Fibroblast of villous mesenchyme (primary cell): ENCODE measurements around the gene PCDHB11. TPM values are rescaled to one million over a fixed set of nuclear protein-coding genes. Genes with fewer than 3 reads are reported as not detected.
A peak's percentile ranks its signal among the peaks of the same experiment; 100 is the strongest.
"Not testable (repeated sequence)": the region's sequence is repeated elsewhere in the genome, so short reads cannot be mapped to it uniquely, and the experiment has no call there.

Experiments used
- DNase-seq: peaks from one replicate; pipeline ENCODE4 v3.0.0-alpha.2; 2010; ENCODE audit warnings: low read depth
- H3K4me3 ChIP-seq: 2 replicates; pipeline ENCODE4 v1.5.1; 2011; ENCODE audit warnings: low read depth, mild to moderate bottlenecking, low read length
- CTCF ChIP-seq: IDR thresholded peaks from 2 replicates; pipeline ENCODE4 v1.5.1; 2012; ENCODE audit warnings: low read depth, mild to moderate bottlenecking, low read length; ENCODE audit not compliant: insufficient read depth
- total RNA-seq: library from RNA; depleted of rRNA; stranded (reverse); fragments of >200 nt; gene quantifications from 2 replicates; pipeline ENCODE4 v1.2.3, GENCODE V29; 2012

Gene PCDHB11
- total RNA-seq, 1 donor, result not detected

DNA sequence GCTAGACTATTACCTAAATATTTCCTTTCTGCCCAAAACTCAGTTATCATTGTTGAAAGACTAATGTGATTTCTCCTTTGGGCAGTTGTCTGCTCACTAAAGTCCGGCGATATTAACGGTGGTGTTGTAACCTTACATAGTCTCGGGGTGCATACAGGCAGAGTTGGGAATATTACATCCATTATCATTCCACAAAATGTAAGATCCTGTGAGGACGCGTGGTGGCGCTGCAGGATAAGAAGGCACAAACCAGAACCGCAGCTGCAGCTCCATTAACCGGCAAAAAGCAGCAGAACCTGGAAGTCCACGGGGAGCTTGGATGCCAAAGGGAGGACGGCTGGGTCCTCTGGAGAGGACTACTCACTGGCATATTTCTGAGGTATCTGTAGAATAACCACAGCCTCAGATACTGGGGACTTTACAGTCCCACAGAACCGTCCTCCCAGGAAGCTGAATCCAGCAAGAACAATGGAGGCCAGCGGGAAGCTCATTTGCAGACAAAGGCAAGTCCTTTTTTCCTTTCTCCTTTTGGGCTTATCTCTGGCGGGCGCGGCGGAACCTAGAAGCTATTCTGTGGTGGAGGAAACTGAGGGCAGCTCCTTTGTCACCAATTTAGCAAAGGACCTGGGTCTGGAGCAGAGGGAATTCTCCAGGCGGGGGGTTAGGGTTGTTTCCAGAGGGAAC is 14.4 kb downstream of the PCDHB11 start, which contains the start of gene PCDHB13:
TSS of gene PCDHB13 (plus strand) at position 264 of the 684 bp plus-strand sequence. CDS start at position 469, 205 bp downstream.
- DNase-seq, result peak; percentile 16

GRCh38 chr5:141214583-141214982 is 15.2 kb downstream of the PCDHB11 start:
- H3K4me3 ChIP-seq, DNase-seq: not testable (repeated sequence)

More for the DNA sequence above, 14.4 kb downstream of the PCDHB11 start, which contains the start of gene PCDHB13:
- TF ChIP-seq CTCF, result peak; percentile 17
- not testable (repeated sequence) for H3K4me3 ChIP-seq

- DNase-seq, H3K4me3 ChIP-seq: not testable (repeated sequence)
These were observed 16.1 kb downstream of the PCDHB11 start for GRCh38 chr5:141215504-141215903.

DNA sequence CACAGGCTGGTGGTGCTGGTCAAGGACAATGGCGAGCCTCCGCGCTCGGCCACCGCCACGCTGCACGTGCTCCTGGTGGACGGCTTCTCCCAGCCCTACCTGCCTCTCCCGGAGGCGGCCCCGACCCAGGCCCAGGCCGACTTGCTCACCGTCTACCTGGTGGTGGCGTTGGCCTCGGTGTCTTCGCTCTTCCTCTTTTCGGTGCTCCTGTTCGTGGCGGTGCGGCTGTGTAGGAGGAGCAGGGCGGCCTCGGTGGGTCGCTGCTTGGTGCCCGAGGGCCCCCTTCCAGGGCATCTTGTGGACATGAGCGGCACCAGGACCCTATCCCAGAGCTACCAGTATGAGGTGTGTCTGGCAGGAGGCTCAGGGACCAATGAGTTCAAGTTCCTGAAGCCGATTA is 16.6 kb downstream of the PCDHB11 start:
- not testable (repeated sequence) for H3K4me3 ChIP-seq, DNase-seq

GRCh38 chr5:141223112-141223783 is 23.8 kb downstream of the PCDHB11 start, which contains the start of gene PCDHB14:
Gene PCDHB14, plus strand, starts transcription at chr5:141223343. Its CDS starts 163 bp downstream, at chr5:141223506.
- TF ChIP-seq CTCF, result peak; percentile 25
- DNase-seq, result peak; percentile 27
- peak within 1 kb of the TSS; percentile 24 for H3K4me3 ChIP-seq

DNA sequence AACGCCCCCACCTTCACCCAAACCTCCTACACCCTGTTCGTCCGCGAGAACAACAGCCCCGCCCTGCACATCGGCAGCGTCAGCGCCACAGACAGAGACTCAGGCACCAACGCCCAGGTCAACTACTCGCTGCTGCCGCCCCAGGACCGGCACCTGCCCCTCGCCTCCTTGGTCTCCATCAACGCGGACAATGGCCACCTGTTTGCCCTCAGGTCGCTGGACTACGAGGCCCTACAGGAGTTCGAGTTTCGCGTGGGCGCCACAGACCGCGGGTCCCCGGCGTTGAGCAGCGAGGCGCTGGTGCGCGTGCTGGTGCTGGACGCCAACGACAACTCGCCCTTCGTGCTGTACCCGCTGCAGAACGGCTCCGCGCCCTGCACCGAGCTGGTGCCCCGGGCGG is 25.4 kb downstream of the PCDHB11 start:
- DNase-seq, H3K4me3 ChIP-seq: not testable (repeated sequence)

- DNase-seq, H3K4me3 ChIP-seq: not testable (repeated sequence)
These were observed 26.0 kb downstream of the PCDHB11 start for GRCh38 chr5:141225421-141225820.

- peak overlapping the region; percentile 37 for H3K4me3 ChIP-seq
- peak; percentile 23 for TF ChIP-seq CTCF
- peak; percentile 5 for DNase-seq
These were observed 34.8 kb downstream of the PCDHB11 start for GRCh38 chr5:141234109-141234667.

GRCh38 chr5:141235922-141236321 is 36.5 kb downstream of the PCDHB11 start:
- DNase-seq, H3K4me3 ChIP-seq: not testable (repeated sequence)
